HS-27A (cell line): ENCODE results near the gene BORCS5.

Experiments
- DNase-seq: peaks from one replicate; pipeline ENCODE4 v3.0.0-alpha.2; 2012; ENCODE audit warnings: low read depth, missing footprints

Gene BORCS5

DNA sequence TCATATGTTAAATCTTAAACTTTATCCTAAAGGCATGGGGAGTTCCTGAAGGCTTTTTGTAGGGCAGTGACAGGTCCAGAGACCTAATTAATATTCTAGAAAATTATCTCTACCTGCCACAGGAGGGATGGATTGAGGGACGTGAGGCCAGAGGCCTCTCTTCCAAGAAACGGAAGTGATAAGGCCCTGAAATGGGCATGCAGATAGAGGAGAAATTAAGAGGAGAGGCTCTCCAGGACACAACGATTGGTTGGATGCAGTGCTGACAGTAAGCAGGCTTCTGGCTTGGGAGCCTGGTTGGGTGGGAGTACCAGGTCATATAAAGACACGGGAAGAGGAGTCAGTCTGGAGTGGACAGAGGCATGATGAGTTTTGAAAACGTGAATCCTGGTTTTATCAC, 3.1 kb upstream of the BORCS5 start:
- no peak for DNase-seq

DNA sequence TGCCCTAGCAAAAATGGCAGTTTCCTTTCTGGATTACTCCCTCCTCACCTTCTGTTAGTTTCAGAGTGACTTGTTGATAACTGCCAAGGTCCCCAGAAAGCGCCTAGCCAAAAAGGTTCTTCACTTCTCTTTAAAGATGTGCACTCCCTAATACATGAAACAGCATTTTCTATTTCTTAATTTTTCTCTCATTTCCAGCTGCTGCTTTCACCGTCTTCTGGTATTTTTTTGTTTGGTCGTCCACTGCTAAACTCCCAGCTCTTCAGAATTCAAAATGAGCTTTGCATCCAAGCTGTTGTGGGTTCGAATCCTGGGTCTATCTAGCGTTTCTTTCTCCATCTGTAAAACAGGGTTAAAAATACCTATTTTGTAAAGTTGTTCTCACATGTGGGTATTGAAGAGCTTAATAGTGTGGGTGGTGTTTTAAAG, 397 bp upstream of the BORCS5 start:
- DNase-seq = no peak

DNA sequence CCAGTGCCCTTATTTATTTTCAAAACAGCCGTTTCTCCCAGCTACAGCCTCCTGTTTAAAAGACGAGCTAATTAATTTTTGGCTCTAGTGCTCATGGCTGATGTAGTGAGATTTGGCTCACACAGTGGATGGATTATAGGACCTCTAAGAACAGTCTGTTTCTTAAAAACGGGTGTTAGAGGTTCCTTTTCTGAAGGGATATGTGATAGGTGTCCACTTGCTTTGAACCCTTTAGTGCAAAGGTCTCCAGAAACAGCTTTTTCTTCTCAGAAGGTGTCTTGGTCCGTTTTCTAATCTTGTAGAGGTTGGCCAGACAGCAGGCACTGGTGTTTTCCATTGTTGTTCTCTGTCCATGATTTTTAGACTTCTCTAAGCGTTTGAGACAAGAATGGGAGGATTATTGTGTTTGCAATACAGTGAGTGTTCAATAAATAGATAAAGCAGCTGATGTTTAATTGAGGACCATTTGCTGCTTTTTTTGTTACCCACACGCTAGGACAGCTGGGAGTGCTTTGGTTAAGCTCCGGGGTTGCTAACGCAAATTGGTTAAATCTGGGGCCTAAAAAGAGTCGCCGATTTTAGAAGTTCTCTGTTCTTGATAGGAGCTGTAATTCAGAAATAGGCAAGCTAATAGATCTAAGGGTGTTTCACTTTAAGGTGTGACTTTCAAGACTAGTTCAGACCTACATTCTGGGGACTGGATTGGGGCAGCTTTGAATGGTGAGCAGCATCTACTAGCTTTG, 1.0 kb downstream of the BORCS5 start:
- DNase-seq = no peak

DNA sequence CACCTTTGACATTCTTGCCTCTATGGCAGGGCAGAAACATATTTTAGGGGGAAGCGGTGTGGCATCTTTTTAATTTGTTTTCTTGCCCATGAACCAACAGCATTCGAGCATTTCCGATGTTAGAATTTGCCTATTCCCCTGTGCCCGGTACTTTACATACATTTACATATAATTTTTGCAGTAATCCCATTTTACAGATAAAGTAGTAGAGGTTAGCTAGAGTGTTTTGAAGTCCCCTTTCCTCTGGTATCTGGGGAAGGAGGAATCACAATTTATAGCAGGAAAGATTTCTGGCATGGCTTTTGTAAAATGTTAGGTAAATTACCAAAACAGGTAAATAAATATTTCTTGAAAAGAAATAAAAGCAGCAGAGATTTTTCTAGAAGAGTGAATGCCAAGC, 1.6 kb downstream of the BORCS5 start:
- no peak for DNase-seq

DNA sequence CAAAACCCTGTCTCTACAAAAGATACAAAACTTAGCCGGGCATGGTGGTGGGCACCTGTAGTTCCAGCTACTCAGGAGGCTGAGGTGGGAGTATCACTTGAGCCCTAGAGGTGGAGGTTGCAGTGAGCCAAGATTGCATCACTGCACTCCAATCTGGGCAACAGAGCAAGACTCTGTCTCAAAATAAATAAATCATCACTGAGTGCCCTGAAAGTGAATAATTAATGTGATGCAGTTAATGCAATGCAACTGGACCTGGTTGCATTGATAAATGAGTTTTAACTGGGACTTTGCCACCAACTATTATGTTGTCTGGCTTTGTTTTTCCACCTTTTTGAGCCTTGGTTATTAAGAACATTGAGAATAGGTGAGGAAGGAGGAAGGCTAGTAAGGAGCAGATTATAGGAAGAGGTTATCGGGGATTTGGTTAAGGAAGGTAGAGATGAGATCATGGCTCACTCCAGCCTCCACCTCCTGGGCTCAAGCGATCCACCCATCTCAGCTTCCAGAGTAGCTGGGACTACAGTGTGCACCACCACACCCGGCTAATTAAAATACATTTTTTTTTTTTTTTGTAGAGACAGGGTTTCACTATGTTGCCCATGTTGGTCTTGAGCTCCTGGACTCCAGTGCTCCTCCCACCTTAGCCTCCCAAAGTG, 8.0 kb downstream of the BORCS5 start:
- DNase-seq = no peak

DNA sequence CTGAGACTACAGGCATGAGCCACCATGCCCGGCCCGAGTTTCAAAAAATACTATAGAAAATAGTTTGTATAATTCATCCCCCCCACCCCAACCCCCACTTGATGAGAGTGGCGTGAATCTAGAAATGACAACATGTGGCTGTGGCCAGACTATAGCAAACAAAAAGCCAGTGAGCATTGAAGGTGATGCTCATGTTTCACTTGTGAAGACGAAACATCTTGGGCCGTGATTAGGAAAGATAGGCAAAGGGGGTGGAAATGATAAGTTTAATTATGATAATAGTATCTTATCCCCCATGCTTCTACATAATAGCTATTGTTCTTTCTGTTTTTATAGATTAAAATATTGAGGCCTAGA, 8.5 kb downstream of the BORCS5 start:
- DNase-seq = no peak

DNA sequence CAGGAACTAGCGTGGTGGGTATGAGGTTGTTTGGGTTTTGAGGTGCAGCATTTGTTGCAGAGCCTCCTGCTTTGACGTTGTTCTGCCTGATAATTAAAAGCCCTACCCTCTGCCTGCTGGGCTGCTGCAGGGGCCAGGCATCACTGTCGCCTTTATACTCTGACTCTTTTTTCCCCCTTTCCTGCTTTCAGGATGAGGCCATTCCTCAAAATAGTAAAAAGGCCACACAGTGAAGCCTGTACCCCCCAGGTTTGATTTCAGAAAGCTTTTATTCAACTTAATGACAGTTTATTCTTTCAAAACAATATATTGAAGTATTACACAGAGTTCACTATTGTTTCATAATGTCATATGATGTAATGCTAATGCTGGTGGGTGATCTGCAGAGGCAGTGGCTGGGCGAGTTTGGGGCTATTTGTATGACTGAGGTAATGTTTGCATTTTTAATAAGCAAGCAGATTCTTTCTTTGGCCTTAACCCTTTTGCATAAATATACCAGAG, 9.1 kb downstream of the BORCS5 start:
- no peak for DNase-seq

DNA sequence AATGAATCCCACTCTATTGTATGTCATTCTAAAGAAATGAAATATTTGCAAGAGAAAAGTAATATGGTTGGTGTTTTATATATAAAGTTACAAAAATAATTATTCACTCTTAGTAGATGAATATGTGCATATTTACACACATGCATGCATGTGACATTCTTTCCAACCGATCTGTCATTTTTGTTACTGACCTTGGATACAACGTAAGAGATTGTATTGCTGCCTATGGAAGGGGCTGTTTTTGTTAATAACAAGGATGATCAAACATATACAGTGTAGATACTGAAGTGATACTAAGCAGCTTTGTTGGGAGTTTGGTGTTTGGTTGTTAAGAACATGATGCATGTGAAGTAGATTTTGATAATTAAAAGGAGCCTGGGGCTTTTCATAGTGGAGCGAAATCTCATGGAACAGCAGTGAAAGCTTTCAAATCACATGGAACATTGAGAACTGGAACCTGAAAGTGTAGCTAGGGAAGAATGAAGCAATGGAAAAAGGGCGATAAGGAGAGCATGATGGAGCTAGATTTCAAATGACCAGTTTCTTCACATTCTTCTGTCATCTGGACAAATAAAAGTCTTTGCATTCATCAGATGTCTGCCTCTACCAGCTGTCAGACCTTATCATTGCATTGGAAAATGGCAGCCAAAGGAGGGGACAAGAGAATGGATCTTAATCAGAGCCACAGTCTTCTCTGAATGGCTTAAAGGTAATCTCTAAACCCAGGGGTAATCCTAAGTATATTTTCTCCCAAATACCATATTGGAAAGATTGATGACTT, 10.0 kb downstream of the BORCS5 start:
- no peak for DNase-seq

DNA sequence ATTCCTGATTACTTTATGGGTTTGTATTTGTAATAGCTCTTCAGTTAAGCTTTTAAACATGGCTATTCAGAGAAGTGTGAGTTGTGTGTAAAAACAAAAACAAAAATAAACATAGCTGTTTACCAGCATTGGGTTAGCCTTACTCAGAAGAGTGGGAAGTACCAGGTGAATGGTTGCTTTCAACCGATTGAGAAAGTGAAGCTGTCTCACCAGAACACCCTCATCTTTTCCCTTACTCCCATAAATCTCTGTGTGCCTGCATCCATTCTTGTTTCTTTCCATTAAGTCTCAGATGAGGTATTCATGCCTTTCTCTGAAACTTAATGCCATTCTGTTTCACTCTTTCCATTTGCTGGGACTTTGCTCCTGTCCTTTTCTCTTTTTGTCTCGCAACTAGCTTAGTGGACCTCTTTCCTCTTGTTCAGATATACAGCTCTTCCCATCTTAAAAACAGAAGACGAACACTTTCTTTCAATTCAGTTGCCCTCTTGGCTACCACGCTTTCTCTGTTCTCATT, 10.7 kb downstream of the BORCS5 start:
- no peak for DNase-seq

DNA sequence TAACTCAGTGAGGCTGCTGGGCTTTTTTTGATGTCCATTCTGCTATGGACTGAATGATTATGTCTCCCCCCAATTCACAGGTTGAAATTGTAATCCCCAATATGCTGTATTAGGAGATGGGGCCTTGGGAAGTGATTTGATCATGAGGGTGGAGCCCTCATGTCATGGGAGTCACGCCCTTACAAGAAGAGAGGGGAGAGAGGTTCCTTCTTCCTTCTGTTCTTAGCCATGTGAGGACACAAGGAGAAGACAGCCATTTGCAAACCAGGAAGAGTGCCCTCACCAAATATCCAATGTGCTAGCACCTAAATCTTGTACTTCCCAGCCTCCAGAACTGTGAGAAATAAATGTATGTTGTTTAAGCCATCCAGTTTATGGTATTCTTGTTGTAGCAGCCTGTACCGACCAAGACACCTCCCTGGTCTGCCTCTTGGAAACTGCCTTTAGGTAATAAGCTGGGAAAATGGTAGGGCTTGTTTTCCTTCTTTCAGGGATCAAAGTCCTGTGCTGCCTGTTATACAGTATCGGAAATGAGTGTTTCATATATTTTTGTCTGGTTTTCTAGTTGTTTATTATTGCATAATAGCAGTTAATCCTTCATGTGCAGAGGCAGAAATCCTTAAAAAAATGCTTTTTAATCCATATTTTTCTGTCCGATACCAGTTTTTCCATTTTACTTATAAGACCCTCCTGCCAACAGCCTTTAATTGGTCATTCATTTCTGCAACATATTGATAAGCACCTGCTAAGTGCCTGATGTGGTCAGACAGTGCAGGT, 16.3 kb downstream of the BORCS5 start:
- DNase-seq = no peak

DNA sequence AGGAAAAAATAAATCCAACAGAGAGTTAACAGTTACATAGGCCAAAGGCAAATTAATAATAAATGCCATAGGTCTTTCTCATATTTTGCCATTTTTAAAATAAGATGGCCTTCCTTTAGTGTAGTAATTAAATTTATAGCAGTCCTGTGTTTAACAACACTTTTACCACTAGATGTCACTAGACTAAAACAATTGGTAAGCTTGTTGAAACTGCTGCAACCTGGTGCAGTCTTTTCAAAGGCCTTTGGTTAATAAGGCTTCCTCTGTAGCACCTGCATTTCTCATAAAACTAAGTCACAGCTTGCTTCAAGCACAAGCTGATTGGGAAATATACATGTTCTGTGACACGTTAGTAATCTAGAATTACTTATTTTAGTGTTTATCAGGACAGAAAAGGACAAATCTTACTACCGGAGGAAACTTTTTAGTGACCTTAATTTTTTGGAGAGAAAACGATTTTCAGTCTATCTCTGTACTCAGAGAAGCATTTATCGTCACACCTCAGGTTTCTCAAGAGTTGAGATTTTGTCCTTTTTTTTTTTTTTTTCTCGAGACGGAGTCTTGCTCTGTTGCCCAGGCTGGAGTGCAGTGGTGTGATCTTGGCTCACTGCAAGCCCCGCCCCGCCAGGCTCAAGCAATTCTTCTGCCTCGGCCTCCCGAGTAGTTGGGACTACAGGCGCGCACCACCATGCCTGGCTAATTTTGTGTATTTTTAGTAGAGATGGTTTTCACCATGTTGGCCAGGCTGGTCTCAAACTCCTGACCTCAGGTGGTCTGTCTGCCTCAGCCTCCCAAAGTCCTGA, 20.0 kb downstream of the BORCS5 start:
- DNase-seq = peak; percentile 42

DNA sequence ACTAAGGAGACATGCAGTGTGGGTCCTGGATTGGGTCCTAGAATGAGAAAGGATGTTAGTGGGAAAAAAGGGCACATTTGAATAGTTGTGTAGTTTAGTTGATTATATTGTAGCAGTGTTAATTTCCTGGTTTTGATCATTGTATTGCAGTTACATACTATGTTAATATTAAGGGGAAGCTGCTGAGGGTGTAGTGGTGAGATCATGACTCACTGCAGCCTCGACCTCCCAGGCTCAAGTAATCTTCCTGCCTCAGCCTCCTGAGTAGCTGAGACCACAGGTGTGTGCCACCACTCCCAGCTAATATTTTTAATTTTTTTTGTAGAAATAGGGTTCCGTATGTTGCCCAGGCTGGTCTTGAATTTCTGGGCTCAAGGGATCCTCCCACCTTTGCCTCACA, 21.7 kb downstream of the BORCS5 start:
- no peak for DNase-seq

DNA sequence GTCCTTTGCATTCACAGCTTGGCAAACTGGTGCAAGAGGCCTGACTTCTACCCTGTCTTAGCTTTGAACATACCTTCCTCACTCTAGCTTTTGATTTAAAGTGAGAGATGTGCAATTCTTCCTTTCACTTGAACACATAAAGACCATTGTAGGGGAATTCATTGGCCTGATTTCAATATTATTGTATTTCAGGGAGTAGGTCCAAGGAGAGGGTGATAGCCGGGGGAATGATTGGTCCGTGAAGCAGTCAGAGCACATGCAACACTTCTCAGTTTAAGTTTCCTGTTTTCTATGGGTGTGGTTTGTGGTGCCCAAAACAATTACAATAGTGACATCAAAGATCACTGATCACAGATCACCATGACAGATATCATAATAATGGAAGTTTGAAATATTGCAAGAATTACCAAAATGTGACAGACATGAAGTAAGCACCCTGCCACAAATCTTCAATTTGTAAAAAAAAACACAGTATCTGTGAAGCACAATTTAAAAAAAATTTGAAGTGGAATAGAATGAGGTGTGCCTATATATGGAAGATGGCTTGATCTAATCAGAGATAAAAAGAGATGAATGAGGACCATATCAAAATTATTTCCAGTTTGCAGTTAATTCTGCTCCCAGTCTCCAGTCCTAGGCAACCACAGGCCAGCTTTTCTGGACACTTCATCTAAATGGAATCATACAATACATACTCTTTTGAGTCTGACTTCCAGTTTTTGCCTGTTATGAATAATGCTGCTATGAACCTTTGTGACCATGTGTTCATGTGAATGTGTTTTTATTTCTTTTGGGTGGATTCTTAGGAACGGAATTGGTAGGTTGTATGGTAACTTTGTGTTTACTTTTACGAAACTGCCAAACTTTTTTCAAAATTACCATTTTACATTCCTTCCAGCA, 23.2 kb downstream of the BORCS5 start:
- DNase-seq = no peak

DNA sequence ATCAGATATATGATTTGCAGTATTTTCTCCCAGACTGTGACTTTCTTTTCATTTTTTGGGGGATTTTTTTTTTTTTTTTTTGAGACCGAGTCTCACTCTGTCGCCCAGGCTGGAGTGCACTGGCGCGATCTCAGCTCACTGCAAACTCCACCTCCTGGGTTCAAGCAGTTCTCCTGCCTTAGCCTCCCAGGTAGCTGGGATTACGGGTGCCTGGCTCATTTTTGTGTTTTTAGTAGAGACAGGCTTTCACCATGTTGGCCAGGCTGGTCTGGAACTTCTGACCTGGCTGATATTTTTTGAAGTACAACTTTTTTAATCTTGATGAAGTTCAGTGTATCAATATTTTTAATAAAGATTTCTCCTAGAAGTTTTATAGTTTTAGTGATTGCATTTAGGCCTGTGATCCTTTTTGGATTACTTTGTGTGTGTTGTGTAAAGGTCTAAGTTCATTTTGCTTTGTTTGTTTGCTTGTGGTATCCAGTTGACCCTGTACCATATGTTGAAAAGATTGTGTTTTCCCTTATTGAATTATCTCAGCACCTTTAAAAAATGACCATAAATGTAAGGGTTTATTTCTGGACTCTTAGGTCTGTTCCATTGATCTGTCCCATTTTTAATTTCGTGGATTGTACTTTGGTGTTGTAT, 24.2 kb downstream of the BORCS5 start:
- no peak for DNase-seq

DNA sequence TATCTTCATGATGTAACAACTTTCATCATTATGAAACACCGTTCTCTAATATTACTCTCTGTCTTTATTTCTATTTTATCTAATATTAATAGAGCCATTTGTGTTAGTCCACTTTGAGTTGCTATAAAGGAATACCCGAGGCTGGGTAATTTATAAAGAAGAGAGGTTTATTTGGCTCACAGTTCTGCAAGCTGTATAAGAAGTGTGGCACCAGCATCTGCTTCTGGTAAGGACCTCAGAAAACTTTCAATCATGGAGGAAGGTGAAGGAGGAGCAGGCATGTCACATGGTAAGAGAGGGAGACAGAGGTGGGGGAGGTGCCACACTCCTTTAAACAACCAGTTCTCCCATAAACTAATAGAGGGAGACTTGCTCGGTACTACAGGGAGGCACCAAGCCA, 25.1 kb downstream of the BORCS5 start:
- no peak for DNase-seq

DNA sequence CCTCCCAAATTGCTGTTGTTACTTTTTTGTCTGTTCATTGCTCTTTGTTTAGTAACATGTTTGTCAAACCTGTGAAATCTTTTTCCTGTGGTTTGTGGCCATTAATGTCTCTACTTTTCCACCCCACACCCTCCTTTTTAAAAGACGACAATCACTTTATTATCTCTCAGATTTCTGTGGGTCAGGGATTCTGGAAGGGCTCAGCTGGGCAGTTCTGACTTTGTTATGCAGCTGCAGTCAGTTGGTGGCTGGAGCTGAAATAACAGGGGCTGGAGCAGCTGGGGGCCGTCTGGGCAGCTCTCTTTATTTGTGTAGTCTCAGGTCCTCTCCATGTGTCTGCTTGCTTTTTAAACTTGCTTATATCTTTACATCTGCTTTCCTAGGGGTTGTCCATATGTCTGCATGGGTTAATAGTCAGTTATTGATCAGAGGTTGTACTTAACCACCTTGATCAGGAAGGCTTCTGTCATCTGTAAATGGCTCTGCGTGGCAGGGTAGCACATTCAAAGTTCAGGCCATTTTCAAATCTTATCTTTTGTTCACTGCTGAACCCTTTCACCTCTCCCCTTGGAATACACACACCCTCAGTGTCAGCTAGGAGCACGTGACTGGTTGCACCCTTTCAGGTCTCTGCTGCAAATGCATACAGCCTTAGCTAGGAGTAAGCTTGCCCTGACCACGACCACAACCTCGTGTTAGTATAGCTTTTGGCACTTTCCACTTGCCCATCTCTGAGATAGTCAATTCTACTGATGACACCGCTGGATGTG, 27.9 kb downstream of the BORCS5 start:
- no peak for DNase-seq

DNA sequence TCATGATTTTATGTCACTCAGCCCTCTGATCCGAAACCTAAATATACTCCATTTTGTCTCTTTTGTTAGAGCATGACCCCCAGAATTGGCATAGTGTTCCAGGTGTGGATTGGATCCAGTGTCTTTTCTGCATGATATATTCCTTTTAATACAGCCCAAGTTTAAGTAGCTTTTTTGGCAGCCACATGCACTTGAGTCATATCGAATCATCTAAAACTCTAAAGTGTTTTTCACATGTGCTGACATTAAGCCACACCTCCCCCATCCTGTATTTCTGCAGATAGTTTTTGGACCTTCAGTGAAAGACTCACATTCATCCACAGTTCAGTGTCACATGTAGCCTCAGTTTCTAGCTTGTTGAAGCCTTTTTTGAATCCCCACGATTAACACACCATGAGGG, 30.6 kb downstream of the BORCS5 start:
- no peak for DNase-seq

DNA sequence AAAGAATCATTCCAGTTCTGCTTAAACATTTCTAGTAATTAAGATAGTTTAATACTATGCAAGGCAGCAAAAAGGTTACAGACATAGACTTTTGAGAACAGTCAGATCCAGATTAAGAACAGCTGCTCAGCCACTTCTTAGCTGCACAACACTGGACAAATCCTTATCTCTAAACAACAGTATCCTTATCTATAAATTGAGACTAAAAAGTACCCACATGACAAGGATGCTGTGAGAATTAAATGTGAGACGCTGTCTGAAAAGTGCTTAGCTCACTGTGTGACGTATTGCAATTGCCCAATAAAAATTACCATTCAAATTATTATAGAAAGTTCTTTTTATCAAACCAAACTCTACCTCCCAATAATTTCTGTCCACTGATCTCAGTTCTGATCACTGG, 35.5 kb downstream of the BORCS5 start:
- DNase-seq = no peak

DNA sequence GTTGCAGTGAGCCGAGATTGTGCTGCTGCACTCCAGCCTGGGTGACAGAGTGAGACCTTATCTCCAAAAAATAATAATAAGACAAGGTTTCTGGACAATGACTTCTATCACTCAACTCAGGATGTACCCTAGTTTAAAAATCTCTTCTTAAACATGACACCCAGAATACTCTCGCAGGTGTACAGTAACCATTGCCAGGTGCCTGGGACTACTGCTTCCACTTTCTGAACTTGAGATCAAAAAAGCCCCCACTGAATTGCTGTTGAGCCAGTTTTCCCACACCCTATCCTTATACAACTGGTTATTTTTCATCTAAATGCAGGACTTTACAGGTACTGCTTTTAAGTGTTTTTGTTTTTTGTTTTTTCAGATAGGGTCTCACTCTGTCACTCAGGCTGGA, 36.3 kb downstream of the BORCS5 start:
- no peak for DNase-seq
